Measurements from ENCODE around the gene C1orf185. TPM values are rescaled to one million over a fixed set of nuclear protein-coding genes. Genes with fewer than 3 reads are reported as not detected.
"Not testable (repeated sequence)": the region's sequence is repeated elsewhere in the genome, so short reads cannot be mapped to it uniquely, and the experiment has no call there.

C1orf185 gene
- total and polyA plus RNA-seq, 4 experiments from 2014 or later = not detected

DNA sequence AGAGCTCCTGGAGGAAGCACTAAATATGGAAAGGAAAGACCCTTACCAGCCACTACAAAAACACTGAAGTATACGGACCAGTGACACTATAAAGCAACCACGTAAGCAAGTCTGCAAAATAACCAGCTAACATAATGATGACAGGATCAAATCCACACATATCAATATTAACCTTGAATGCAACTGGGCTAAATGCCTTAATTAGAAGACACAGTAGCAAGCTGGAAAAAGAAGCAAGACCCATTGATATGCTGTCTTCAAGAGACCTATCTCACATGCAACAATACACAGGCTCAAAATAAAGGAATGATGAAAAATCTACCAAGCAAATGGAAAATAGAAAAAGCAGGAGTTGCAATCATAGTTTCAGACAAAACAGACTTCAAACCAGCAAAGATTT is 31.0 kb downstream of the C1orf185 start:
- Histone ChIP-seq H3K9me3 (ENCODE audit: control insufficient read depth in 1 of 2, low read length in 2 of 2) (peaks cover 0 to 5% of the 10 kb centered on the region in 2 donors), H3K4me1 (ENCODE audit: insufficient read depth, low read length) (no peaks in the 10 kb centered on the region), H3K4me3 (ENCODE audit: low read length in 2 of 2) (no peak overlapping the region), H3K27ac (ENCODE audit: low read depth, low read length) (no peak overlapping the region), H3K27me3 (ENCODE audit: insufficient read depth, low read length) (no peaks in the 10 kb centered on the region), H3K36me3 (ENCODE audit: insufficient read depth, low read length) (no peaks in the 10 kb centered on the region)
- Mint-ChIP-seq H3K9me3 (peaks cover 5 to 45% (median 34%) of the 10 kb centered on the region in 8 donors), H3K4me1 (no peaks in the 10 kb centered on the region), H3K4me3 (no peak overlapping the region), H3K27ac (no peak overlapping the region), H3K36me3 (peaks cover 0 to 12% of the 10 kb centered on the region in 2 donors), H3K27me3 (peaks cover 15 to 21% of the 10 kb centered on the region in 2 donors)
- no peak for DNase-seq
- intact Hi-C loops (cut with micrococcal nuclease) = no loop called here
- ChIA-PET CTCF (ENCODE audit: partially characterized antibody) (no interaction called here), POLR2A (ENCODE audit: partially characterized antibody) (no interaction called here)

DNA sequence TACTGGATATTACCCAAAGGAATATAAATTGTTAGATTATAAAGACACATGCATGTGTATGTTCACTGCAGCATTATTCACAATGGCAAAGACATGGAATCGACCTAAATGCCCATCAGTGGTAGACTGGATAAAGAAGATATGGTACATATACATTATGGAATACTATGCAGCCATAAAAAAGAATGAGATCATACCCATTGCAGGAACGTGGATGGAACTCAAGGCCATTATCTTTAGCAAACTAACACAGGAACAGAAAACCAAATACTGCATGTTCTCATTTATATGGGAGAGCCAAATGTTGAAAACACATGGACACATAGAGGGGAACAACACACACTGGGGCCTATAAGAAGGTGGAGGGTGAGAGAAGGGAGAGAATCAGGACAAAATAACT is 35.7 kb downstream of the C1orf185 start:
- H3K27ac Mint-ChIP-seq = not testable (repeated sequence)

GRCh38 chr1:51139474-51139873 is 37.4 kb downstream of the C1orf185 start:
- Histone ChIP-seq H3K27me3 (ENCODE audit: insufficient read depth, low read length) (no peaks in the 10 kb centered on the region), H3K4me1 (ENCODE audit: insufficient read depth, low read length) (no peaks in the 10 kb centered on the region), H3K9me3 (ENCODE audit: control insufficient read depth in 1 of 2, low read length in 2 of 2) (no peaks in the 10 kb centered on the region), H3K36me3 (ENCODE audit: insufficient read depth, low read length) (no peaks in the 10 kb centered on the region), H3K4me3 (ENCODE audit: low read length in 2 of 2) (no peak overlapping the region), H3K27ac (ENCODE audit: low read depth, low read length) (no peak overlapping the region)
- ChIA-PET POLR2A (ENCODE audit: partially characterized antibody) (no interaction called here), CTCF (ENCODE audit: partially characterized antibody) (interaction anchor here (0.7 to 1.5 kb wide), 2 partner anchors 266 to 356 kb away, joined by 3 to 4 read pairs; no protein-coding TSS in a partner anchor)
- intact Hi-C loops (cut with micrococcal nuclease) = loop anchor here (1.0 kb wide), 1 partner anchor 266 kb away; no protein-coding TSS in a partner anchor
- H3K27ac Mint-ChIP-seq = peak overlapping the region in 1 of 7 donors; percentile 20
- no peaks in the 10 kb centered on the region for H3K36me3 Mint-ChIP-seq
- H3K27me3 Mint-ChIP-seq = peaks cover 2 to 8% of the 10 kb centered on the region in 2 donors
- peaks cover 0 to 3% (median 0%) of the 10 kb centered on the region in 4 donors for H3K4me1 Mint-ChIP-seq
- DNase-seq = no peak
- H3K9me3 Mint-ChIP-seq = peaks cover 0 to 13% (median 4%) of the 10 kb centered on the region in 8 donors
- H3K4me3 Mint-ChIP-seq = peak overlapping the region in 1 of 8 donors; percentile 46

More for the DNA sequence above, 35.7 kb downstream of the C1orf185 start:
- Mint-ChIP-seq H3K9me3 (peaks cover 5 to 30% (median 19%) of the 10 kb centered on the region in 8 donors), H3K27me3 (peaks cover 10 to 11% of the 10 kb centered on the region in 2 donors)
- H3K4me3 Mint-ChIP-seq; H3K4me1 ChIP-seq (ENCODE audit: insufficient read depth, low read length); H3K4me3 ChIP-seq (ENCODE audit: low read length in 2 of 2); H3K27ac ChIP-seq (ENCODE audit: low read depth, low read length); H3K36me3 ChIP-seq (ENCODE audit: insufficient read depth, low read length); H3K4me1 Mint-ChIP-seq; POLR2A ChIA-PET (ENCODE audit: partially characterized antibody); H3K27me3 ChIP-seq (ENCODE audit: insufficient read depth, low read length); CTCF ChIA-PET (ENCODE audit: partially characterized antibody); H3K9me3 ChIP-seq (ENCODE audit: control insufficient read depth in 1 of 2, low read length in 2 of 2); H3K36me3 Mint-ChIP-seq; intact Hi-C loops (cut with micrococcal nuclease); DNase-seq: not testable (repeated sequence)

- Mint-ChIP-seq H3K4me1 (no peaks in the 10 kb centered on the region), H3K27me3 (peaks cover 5 to 8% of the 10 kb centered on the region in 2 donors), H3K4me3 (no peak overlapping the region), H3K9me3 (peaks cover 0 to 2% (median 0%) of the 10 kb centered on the region in 8 donors), H3K36me3 (no peaks in the 10 kb centered on the region), H3K27ac (no peak overlapping the region)
- POLR2A ChIA-PET (ENCODE audit: partially characterized antibody) = no interaction called here
- DNase-seq = no peak
- no peaks in the 10 kb centered on the region for H3K27me3 ChIP-seq (ENCODE audit: insufficient read depth, low read length)
- no peak overlapping the region for H3K4me3 ChIP-seq (ENCODE audit: low read length in 2 of 2)
- H3K27ac ChIP-seq (ENCODE audit: low read depth, low read length) = no peak overlapping the region
- no peaks in the 10 kb centered on the region for H3K4me1 ChIP-seq (ENCODE audit: insufficient read depth, low read length)
- no peaks in the 10 kb centered on the region for H3K9me3 ChIP-seq (ENCODE audit: control insufficient read depth in 1 of 2, low read length in 2 of 2)
- CTCF ChIA-PET (ENCODE audit: partially characterized antibody) = no interaction called here
- no peaks in the 10 kb centered on the region for H3K36me3 ChIP-seq (ENCODE audit: insufficient read depth, low read length)
- intact Hi-C loops (cut with micrococcal nuclease) = no loop called here
Measured at GRCh38 chr1:51147394-51147793, 45.4 kb downstream of the C1orf185 start.

GRCh38 chr1:51154776-51155175 is 52.7 kb downstream of the C1orf185 start:
- H3K4me1 ChIP-seq (ENCODE audit: insufficient read depth, low read length) = no peaks in the 10 kb centered on the region
- H3K27me3 Mint-ChIP-seq = peaks cover 8 to 12% of the 10 kb centered on the region in 2 donors
- intact Hi-C loops (cut with micrococcal nuclease) = no loop called here
- ChIA-PET POLR2A (ENCODE audit: partially characterized antibody) (no interaction called here), CTCF (ENCODE audit: partially characterized antibody) (no interaction called here)
- H3K27ac Mint-ChIP-seq = no peak overlapping the region
- peaks cover 0 to 6% of the 10 kb centered on the region in 2 donors for H3K9me3 ChIP-seq (ENCODE audit: control insufficient read depth in 1 of 2, low read length in 2 of 2)
- no peaks in the 10 kb centered on the region for H3K36me3 ChIP-seq (ENCODE audit: insufficient read depth, low read length)
- no peaks in the 10 kb centered on the region for H3K27me3 ChIP-seq (ENCODE audit: insufficient read depth, low read length)
- peaks cover 0 to 2% (median under 1%) of the 10 kb centered on the region in 4 donors for H3K4me1 Mint-ChIP-seq
- peaks cover 4% of the 10 kb centered on the region in 2 donors for H3K36me3 Mint-ChIP-seq
- H3K27ac ChIP-seq (ENCODE audit: low read depth, low read length) = no peak overlapping the region
- DNase-seq = no peak
- no peak overlapping the region for H3K4me3 Mint-ChIP-seq
- H3K4me3 ChIP-seq (ENCODE audit: low read length in 2 of 2) = no peak overlapping the region
- peaks cover 5 to 25% (median 17%) of the 10 kb centered on the region in 8 donors for H3K9me3 Mint-ChIP-seq

GRCh38 chr1:51156752-51157151 is 54.7 kb downstream of the C1orf185 start:
- no peak overlapping the region for H3K27ac ChIP-seq (ENCODE audit: low read depth, low read length)
- no peak overlapping the region for H3K4me3 ChIP-seq (ENCODE audit: low read length in 2 of 2)
- no peak overlapping the region for H3K4me3 Mint-ChIP-seq
- no peaks in the 10 kb centered on the region for H3K4me1 ChIP-seq (ENCODE audit: insufficient read depth, low read length)
- POLR2A ChIA-PET (ENCODE audit: partially characterized antibody) = no interaction called here
- H3K36me3 ChIP-seq (ENCODE audit: insufficient read depth, low read length) = no peaks in the 10 kb centered on the region
- H3K36me3 Mint-ChIP-seq = peaks cover 4% of the 10 kb centered on the region in 2 donors
- H3K27ac Mint-ChIP-seq = no peak overlapping the region
- CTCF ChIA-PET (ENCODE audit: partially characterized antibody) = no interaction called here
- peaks cover 0 to 2% (median under 1%) of the 10 kb centered on the region in 4 donors for H3K4me1 Mint-ChIP-seq
- H3K27me3 ChIP-seq (ENCODE audit: insufficient read depth, low read length) = no peaks in the 10 kb centered on the region
- peaks cover 5 to 24% (median 17%) of the 10 kb centered on the region in 8 donors for H3K9me3 Mint-ChIP-seq
- DNase-seq = no peak
- intact Hi-C loops (cut with micrococcal nuclease) = no loop called here
- H3K27me3 Mint-ChIP-seq = peaks cover 7 to 12% of the 10 kb centered on the region in 2 donors
- H3K9me3 ChIP-seq (ENCODE audit: control insufficient read depth in 1 of 2, low read length in 2 of 2) = peaks cover 0 to 6% of the 10 kb centered on the region in 2 donors

GRCh38 chr1:51157395-51157794 is 55.4 kb downstream of the C1orf185 start:
- no peak overlapping the region for H3K4me3 ChIP-seq (ENCODE audit: low read length in 2 of 2)
- Mint-ChIP-seq H3K27me3 (peaks cover 7 to 12% of the 10 kb centered on the region in 2 donors), H3K27ac (no peak overlapping the region), H3K4me3 (no peak overlapping the region), H3K36me3 (peaks cover 4% of the 10 kb centered on the region in 2 donors), H3K9me3 (peaks cover 5 to 24% (median 17%) of the 10 kb centered on the region in 8 donors), H3K4me1 (peaks cover 0 to 2% (median under 1%) of the 10 kb centered on the region in 4 donors)
- H3K27me3 ChIP-seq (ENCODE audit: insufficient read depth, low read length) = no peaks in the 10 kb centered on the region
- H3K9me3 ChIP-seq (ENCODE audit: control insufficient read depth in 1 of 2, low read length in 2 of 2) = peaks cover 0 to 6% of the 10 kb centered on the region in 2 donors
- DNase-seq = no peak
- no peaks in the 10 kb centered on the region for H3K4me1 ChIP-seq (ENCODE audit: insufficient read depth, low read length)
- CTCF ChIA-PET (ENCODE audit: partially characterized antibody) = no interaction called here
- H3K27ac ChIP-seq (ENCODE audit: low read depth, low read length) = no peak overlapping the region
- POLR2A ChIA-PET (ENCODE audit: partially characterized antibody) = no interaction called here
- intact Hi-C loops (cut with micrococcal nuclease) = no loop called here
- no peaks in the 10 kb centered on the region for H3K36me3 ChIP-seq (ENCODE audit: insufficient read depth, low read length)

Data from CD4-positive, alpha-beta memory T cell (primary cell).